Measurements from ENCODE around the gene UBXN11. TPM values are rescaled to one million over a fixed set of nuclear protein-coding genes. Genes with fewer than 3 reads are reported as not detected.
A peak's percentile ranks its signal among the peaks of the same experiment; 100 is the strongest.

Gene UBXN11
- total RNA-seq, 4 donors from 2014 or later, result 2.7 to 3.8 (median 3.4) TPM

- Histone ChIP-seq H3K36me3 (peaks cover 0 to 26% of the 10 kb centered on the region in 2 donors), H3K27me3 (no peaks in the 10 kb centered on the region), H3K9me3 (no peaks in the 10 kb centered on the region), H3K4me3 (no peak overlapping the region), H3K27ac (peak overlapping the region; percentile 89 to 98 (median 93)), H3K4me1 (peaks cover 49 to 67% of the 10 kb centered on the region in 2 donors)
- in situ Hi-C loops (cut with MboI; ENCODE audit: low sequenced_read_pairs in 4 of 4), result loop anchor here in 2 of 4 donors (5.0 kb wide), 1 partner anchor 45 kb away; no protein-coding TSS in a partner anchor
- TF ChIP-seq, protein P1, sequence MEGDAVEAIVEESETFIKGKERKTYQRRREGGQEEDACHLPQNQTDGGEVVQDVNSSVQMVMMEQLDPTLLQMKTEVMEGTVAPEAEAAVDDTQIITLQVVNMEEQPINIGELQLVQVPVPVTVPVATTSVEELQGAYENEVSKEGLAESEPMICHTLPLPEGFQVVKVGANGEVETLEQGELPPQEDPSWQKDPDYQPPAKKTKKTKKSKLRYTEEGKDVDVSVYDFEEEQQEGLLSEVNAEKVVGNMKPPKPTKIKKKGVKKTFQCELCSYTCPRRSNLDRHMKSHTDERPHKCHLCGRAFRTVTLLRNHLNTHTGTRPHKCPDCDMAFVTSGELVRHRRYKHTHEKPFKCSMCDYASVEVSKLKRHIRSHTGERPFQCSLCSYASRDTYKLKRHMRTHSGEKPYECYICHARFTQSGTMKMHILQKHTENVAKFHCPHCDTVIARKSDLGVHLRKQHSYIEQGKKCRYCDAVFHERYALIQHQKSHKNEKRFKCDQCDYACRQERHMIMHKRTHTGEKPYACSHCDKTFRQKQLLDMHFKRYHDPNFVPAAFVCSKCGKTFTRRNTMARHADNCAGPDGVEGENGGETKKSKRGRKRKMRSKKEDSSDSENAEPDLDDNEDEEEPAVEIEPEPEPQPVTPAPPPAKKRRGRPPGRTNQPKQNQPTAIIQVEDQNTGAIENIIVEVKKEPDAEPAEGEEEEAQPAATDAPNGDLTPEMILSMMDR (IDR thresholded peaks at IDR 0.05 in 4 of 5, conservative IDR thresholded peaks at IDR 0.05 in 1 of 5), result no peak
- TF ChIP-seq POLR2A (IDR thresholded peaks at IDR 0.05), result no peak
- DNase-seq (no peak), ATAC-seq (no peak)
- intact Hi-C loops (cut with DNase I; ENCODE audit: low total_unique reads), result loop anchor here (5.0 kb wide), 1 partner anchor 95 kb away; no protein-coding TSS in a partner anchor
Observed at GRCh38 chr1:26277261-26277661, 29.2 kb downstream of the UBXN11 start.

GRCh38 chr1:26276432-26276838 is 30.0 kb downstream of the UBXN11 start:
- ATAC-seq, result no peak
- intact Hi-C loops (cut with DNase I; ENCODE audit: low total_unique reads) (loop anchor here (5.0 kb wide), 1 partner anchor 94 kb away; no protein-coding TSS in a partner anchor), in situ Hi-C loops (cut with MboI; ENCODE audit: low sequenced_read_pairs in 4 of 4) (loop anchor here in 2 of 4 donors (5.0 kb wide), 1 partner anchor 46 kb away; no protein-coding TSS in a partner anchor)
- Histone ChIP-seq H3K27me3 (no peaks in the 10 kb centered on the region), H3K4me1 (peaks cover 49 to 64% of the 10 kb centered on the region in 2 donors), H3K9me3 (no peaks in the 10 kb centered on the region), H3K36me3 (peaks cover 0 to 33% of the 10 kb centered on the region in 2 donors), H3K4me3 (no peak overlapping the region), H3K27ac (peak overlapping the region; percentile 89 to 98 (median 93))
- no peak for TF ChIP-seq POLR2A (IDR thresholded peaks at IDR 0.05)
- TF ChIP-seq, protein P1 (IDR thresholded peaks at IDR 0.05 in 4 of 5, conservative IDR thresholded peaks at IDR 0.05 in 1 of 5), result no peak
- DNase-seq, result no peak

GRCh38 chr1:26275580-26276431 is 30.6 kb downstream of the UBXN11 start:
- TF ChIP-seq, protein P1 (IDR thresholded peaks at IDR 0.05 in 4 of 5, conservative IDR thresholded peaks at IDR 0.05 in 1 of 5), result peak; percentile 60 to 90 (median 82)
- peak in 1 of 2 donors; percentile 19 for TF ChIP-seq POLR2A (IDR thresholded peaks at IDR 0.05)
- peaks cover 49 to 60% of the 10 kb centered on the region in 2 donors for H3K4me1 ChIP-seq
- H3K9me3 ChIP-seq, result no peaks in the 10 kb centered on the region
- peaks cover 0 to 33% of the 10 kb centered on the region in 2 donors for H3K36me3 ChIP-seq
- intact Hi-C loops (cut with DNase I; ENCODE audit: low total_unique reads), result loop anchor here (1.0 to 5.0 kb wide), 4 partner anchors 17 to 94 kb away; partner anchors contain the start of gene CEP85
- H3K27ac ChIP-seq, result peak overlapping the region; percentile 89 to 98 (median 93)
- no peaks in the 10 kb centered on the region for H3K27me3 ChIP-seq
- in situ Hi-C loops (cut with MboI; ENCODE audit: low sequenced_read_pairs in 4 of 4), result loop anchor here in 2 of 4 donors (5.0 kb wide), 1 partner anchor 46 kb away; no protein-coding TSS in a partner anchor
- no peak overlapping the region for H3K4me3 ChIP-seq
- peak; percentile 72 for ATAC-seq
- peak; percentile 82 to 91 for DNase-seq

DNA sequence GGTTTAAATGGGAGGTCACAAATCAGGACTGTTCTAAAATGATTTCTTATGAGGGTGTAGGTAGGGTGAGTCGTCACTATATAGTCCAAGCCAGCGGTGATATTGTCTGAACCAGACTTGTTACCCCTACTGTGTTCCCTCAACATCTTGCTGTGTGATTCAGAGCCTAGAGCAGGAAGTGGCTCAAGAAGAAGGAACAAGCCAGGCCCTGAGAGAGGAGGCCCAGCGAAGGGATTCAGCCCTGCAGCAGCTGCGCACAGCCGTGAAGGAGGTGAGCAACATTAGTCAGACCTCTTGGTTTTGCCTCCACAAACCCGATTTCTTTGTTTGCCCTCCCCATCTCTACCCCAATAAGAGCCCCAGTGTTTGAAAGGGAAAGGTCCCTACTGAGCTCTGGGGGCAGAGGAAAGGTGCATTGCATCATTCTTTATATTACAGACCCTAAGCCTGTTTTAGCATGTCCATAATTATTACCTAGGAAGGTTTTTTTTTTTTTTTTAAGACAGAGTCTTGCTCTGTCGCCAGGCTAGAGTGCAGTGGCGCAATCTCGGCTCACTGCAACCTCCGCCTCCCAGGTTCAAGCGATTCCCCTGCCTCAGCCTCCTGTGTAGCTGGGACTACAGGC is 31.5 kb downstream of the UBXN11 start:
- Histone ChIP-seq H3K27ac (peak overlapping the region; percentile 89 to 98 (median 93)), H3K4me1 (peaks cover 56 to 66% of the 10 kb centered on the region in 2 donors), H3K36me3 (peaks cover 0 to 38% of the 10 kb centered on the region in 2 donors), H3K9me3 (no peaks in the 10 kb centered on the region), H3K4me3 (no peak overlapping the region), H3K27me3 (no peaks in the 10 kb centered on the region)
- in situ Hi-C loops (cut with MboI; ENCODE audit: low sequenced_read_pairs in 4 of 4) (loop anchor here in 2 of 4 donors (5.0 kb wide), 1 partner anchor 47 kb away; no protein-coding TSS in a partner anchor), intact Hi-C loops (cut with DNase I; ENCODE audit: low total_unique reads) (loop anchor here (1.0 to 5.0 kb wide), 4 partner anchors 16 to 93 kb away; partner anchors contain the start of gene CEP85)
- ATAC-seq (no peak), DNase-seq (no peak)
- TF ChIP-seq, protein P1 (IDR thresholded peaks at IDR 0.05 in 4 of 5, conservative IDR thresholded peaks at IDR 0.05 in 1 of 5), result no peak
- no peak for TF ChIP-seq POLR2A (IDR thresholded peaks at IDR 0.05)
